Measurements from ENCODE around the gene AIFM1. TPM values are rescaled to one million over a fixed set of nuclear protein-coding genes. Genes with fewer than 3 reads are reported as not detected.

The AIFM1 gene
- total and polyA plus RNA-seq, 7 donors: 48.6 to 61.6 (median 57.3) TPM

- Histone ChIP-seq H3K27me3 (ENCODE audit: insufficient read depth in 3 of 3, low read length in 2 of 3) (peaks cover 0 to 2% (median 0%) of the 10 kb centered on the region in 3 donors), H3K4me1 (no peaks in the 10 kb centered on the region), H3K27ac (no peak overlapping the region), H3K36me3 (ENCODE audit: insufficient read depth in 1 of 2, low read depth in 1 of 2) (peaks cover 0 to 76% of the 10 kb centered on the region in 2 donors), H3K9me3 (no peaks in the 10 kb centered on the region), H3K4me3 (no peak overlapping the region)
- TF ChIP-seq CTCF (IDR thresholded peaks at IDR 0.05): no peak
- 84 to 99% (median 94%) methylated on average over 4 of the region's 4 CpGs for WGBS, 3 donors
- DNase-seq: no peak
- intact Hi-C loops (cut with DNase I): no loop called here
- ATAC-seq: no peak
Measured at GRCh38 chrX:130145123-130145522, 20.5 kb downstream of the AIFM1 start.

- TF ChIP-seq CTCF (IDR thresholded peaks at IDR 0.05): no peak
- peaks cover 0 to 2% (median 0%) of the 10 kb centered on the region in 3 donors for H3K27me3 ChIP-seq (ENCODE audit: insufficient read depth in 3 of 3, low read length in 2 of 3)
- intact Hi-C loops (cut with DNase I): no loop called here
- WGBS, 3 donors: 78 to 90% (median 83%) methylated on average over 3 of the region's 3 CpGs
- no peak for DNase-seq
- no peaks in the 10 kb centered on the region for H3K9me3 ChIP-seq
- no peak overlapping the region for H3K27ac ChIP-seq
- no peak overlapping the region for H3K4me3 ChIP-seq
- ATAC-seq: no peak
- H3K4me1 ChIP-seq: no peaks in the 10 kb centered on the region
- H3K36me3 ChIP-seq (ENCODE audit: insufficient read depth in 1 of 2, low read depth in 1 of 2): peaks cover 0 to 82% of the 10 kb centered on the region in 2 donors
Measured at GRCh38 chrX:130144509-130144908, 21.1 kb downstream of the AIFM1 start.

- no peak for TF ChIP-seq CTCF (IDR thresholded peaks at IDR 0.05)
- intact Hi-C loops (cut with DNase I): no loop called here
- H3K27ac ChIP-seq: no peak overlapping the region
- DNase-seq (no peak), ATAC-seq (no peak)
- no peak overlapping the region for H3K4me3 ChIP-seq
- WGBS, 3 donors: 38 to 51% (median 44%) methylated on average over 3 of the region's 3 CpGs
- peaks cover 7 to 87% of the 10 kb centered on the region in 2 donors for H3K36me3 ChIP-seq (ENCODE audit: insufficient read depth in 1 of 2, low read depth in 1 of 2)
- H3K4me1 ChIP-seq: no peaks in the 10 kb centered on the region
- H3K9me3 ChIP-seq: no peaks in the 10 kb centered on the region
- H3K27me3 ChIP-seq (ENCODE audit: insufficient read depth in 3 of 3, low read length in 2 of 3): peaks cover 0 to 2% (median 0%) of the 10 kb centered on the region in 3 donors
Measured at GRCh38 chrX:130139474-130140201, 26.0 kb downstream of the AIFM1 start.

GRCh38 chrX:130136961-130137360 is 28.7 kb downstream of the AIFM1 start:
- intact Hi-C loops (cut with DNase I): no loop called here
- Histone ChIP-seq H3K27ac (no peak overlapping the region), H3K4me3 (no peak overlapping the region), H3K27me3 (ENCODE audit: insufficient read depth in 3 of 3, low read length in 2 of 3) (no peaks in the 10 kb centered on the region), H3K4me1 (no peaks in the 10 kb centered on the region), H3K9me3 (no peaks in the 10 kb centered on the region), H3K36me3 (ENCODE audit: insufficient read depth in 1 of 2, low read depth in 1 of 2) (peaks cover 11 to 87% of the 10 kb centered on the region in 2 donors)
- DNase-seq (no peak), ATAC-seq (no peak)
- 78 to 94% (median 91%) methylated on average over 8 of the region's 8 CpGs for WGBS, 3 donors
- no peak for TF ChIP-seq CTCF (IDR thresholded peaks at IDR 0.05)

GRCh38 chrX:130136496-130136895 is 29.1 kb downstream of the AIFM1 start:
- Histone ChIP-seq H3K9me3 (no peaks in the 10 kb centered on the region), H3K27me3 (ENCODE audit: insufficient read depth in 3 of 3, low read length in 2 of 3) (no peaks in the 10 kb centered on the region), H3K36me3 (ENCODE audit: insufficient read depth in 1 of 2, low read depth in 1 of 2) (peaks cover 11 to 88% of the 10 kb centered on the region in 2 donors), H3K4me3 (no peak overlapping the region), H3K4me1 (no peaks in the 10 kb centered on the region), H3K27ac (no peak overlapping the region)
- no peak for ATAC-seq
- TF ChIP-seq CTCF (IDR thresholded peaks at IDR 0.05): no peak
- 49 to 65% (median 62%) methylated on average over 5 of the region's 5 CpGs for WGBS, 3 donors
- no peak for DNase-seq
- intact Hi-C loops (cut with DNase I): no loop called here
